ENCODE measurements around the gene AADAT.

- no peak for TF ChIP-seq POLR2A (IDR thresholded peaks at IDR 0.05)
- no peak for TF ChIP-seq CTCF (IDR thresholded peaks at IDR 0.05)
Observed at GRCh38 chr4:170012629-170012958, 77.2 kb downstream of the AADAT start.

Measured in body of pancreas (tissue), 4 donors.